ENCODE measurements around the gene CTTN. TPM values are rescaled to one million over a fixed set of nuclear protein-coding genes. Genes with fewer than 3 reads are reported as not detected.

CTTN gene
- 100 to 1,000 TPM; 101 to 218 (median 122) TPM for polyA plus RNA-seq
- long read RNA-seq, donor 1, transcript CTTN-201 (18 exons, 3,272 nt), result major isoform, 6 of 80 reads
- long read RNA-seq, donor 1, transcript CTTN-206 (4 exons, 1,087 nt), result minor isoform, 5 of 80 reads
- long read RNA-seq, donor 1, partial matches to known transcripts, result 59 of 80 reads
- long read RNA-seq, donor 1, other reads (novel, unspliced or antisense), result 0 of 80 reads
- long read RNA-seq, donor 2, partial matches to known transcripts, result 5 of 8 reads
- long read RNA-seq, donor 2, other reads (novel, unspliced or antisense), result 0 of 8 reads
- long read RNA-seq, donor 3, partial matches to known transcripts, result 12 of 15 reads
- long read RNA-seq, donor 3, other reads (novel, unspliced or antisense), result 0 of 15 reads
- long read RNA-seq, donor 4, result 0 reads
- long read RNA-seq, donor 5, partial matches to known transcripts, result 0 of 3 reads
- long read RNA-seq, donor 5, other reads (novel, unspliced or antisense), result 0 of 3 reads
- long read RNA-seq, donor 6, partial matches to known transcripts, result 10 of 18 reads
- long read RNA-seq, donor 6, other reads (novel, unspliced or antisense), result 0 of 18 reads
- long read RNA-seq, donor 7, result 0 reads
- long read RNA-seq, donor 8, partial matches to known transcripts, result 0 of 2 reads
- long read RNA-seq, donor 8, other reads (novel, unspliced or antisense), result 0 of 2 reads
- long read RNA-seq, donor 9, partial matches to known transcripts, result 5 of 11 reads
- long read RNA-seq, donor 9, other reads (novel, unspliced or antisense), result 0 of 11 reads
- long read RNA-seq, donor 10, partial matches to known transcripts, result 12 of 24 reads
- long read RNA-seq, donor 10, other reads (novel, unspliced or antisense), result 0 of 24 reads

- peaks cover 0 to 3% (median 0%) of the 10 kb centered on the region in 3 donors for H3K27me3 ChIP-seq (ENCODE audit: control insufficient read depth in 3 of 3, insufficient read depth in 3 of 3, low read length in 3 of 3)
- peaks cover 0 to 12% (median 12%) of the 10 kb centered on the region in 3 donors for H3K4me1 ChIP-seq (ENCODE audit: control insufficient read depth in 3 of 3, insufficient read depth in 2 of 3, low read depth in 1 of 3, low read length in 2 of 3)
- peak within 1 kb of the TSS; percentile 78 to 94 (median 91) for H3K4me3 ChIP-seq (ENCODE audit: low read depth in 1 of 3, low read length in 3 of 3)
- FAIRE-seq (no peak), DNase-seq (peak; percentile 73 to 93)
- WGBS, 3 donors, result 0 to 1% (median 1%) methylated on average over 72 to 93 of the region's 93 CpGs
- no peaks in the 10 kb centered on the region for H3K9me3 ChIP-seq (ENCODE audit: control insufficient read depth in 2 of 2, insufficient read depth in 1 of 2, low read depth in 1 of 2, low read length in 1 of 2)
- H3K27ac ChIP-seq (ENCODE audit: low read depth in 1 of 3, low read length in 2 of 3), result peak within 1 kb of the TSS; percentile 80 to 93 (median 86)
- H3K36me3 ChIP-seq (ENCODE audit: control insufficient read depth in 3 of 3, insufficient read depth in 2 of 3, low read depth in 1 of 3, low read length in 3 of 3), result peaks cover 0 to 23% (median 0%) of the 10 kb centered on the region in 3 donors
Measured at GRCh38 chr11:70397983-70398833, at the start of gene CTTN. TSS of gene CTTN (plus strand) at chr11:70398529. CDS start at chr11:70407298, 8,769 bp downstream.

- DNase-seq, result no peak
- Histone ChIP-seq H3K4me1 (ENCODE audit: control insufficient read depth in 3 of 3, insufficient read depth in 2 of 3, low read depth in 1 of 3, low read length in 2 of 3) (no peaks in the 10 kb centered on the region), H3K27me3 (ENCODE audit: control insufficient read depth in 3 of 3, insufficient read depth in 3 of 3, low read length in 3 of 3) (no peaks in the 10 kb centered on the region), H3K27ac (ENCODE audit: low read depth in 1 of 3, low read length in 2 of 3) (no peak overlapping the region), H3K9me3 (ENCODE audit: control insufficient read depth in 2 of 2, insufficient read depth in 1 of 2, low read depth in 1 of 2, low read length in 1 of 2) (no peaks in the 10 kb centered on the region), H3K4me3 (ENCODE audit: low read depth in 1 of 3, low read length in 3 of 3) (no peak overlapping the region), H3K36me3 (ENCODE audit: control insufficient read depth in 3 of 3, insufficient read depth in 2 of 3, low read depth in 1 of 3, low read length in 3 of 3) (peaks cover 11 to 42% (median 20%) of the 10 kb centered on the region in 3 donors)
- FAIRE-seq, result no peak
- 83 to 94% (median 87%) methylated on average over 1 of the region's 1 CpG for WGBS, 3 donors
Measured at GRCh38 chr11:70348608-70349007, 49.7 kb upstream of the CTTN start.

- H3K27ac ChIP-seq (ENCODE audit: low read depth in 1 of 3, low read length in 2 of 3), result no peak overlapping the region
- H3K36me3 ChIP-seq (ENCODE audit: control insufficient read depth in 3 of 3, insufficient read depth in 2 of 3, low read depth in 1 of 3, low read length in 3 of 3), result peaks cover 18 to 43% (median 25%) of the 10 kb centered on the region in 3 donors
- DNase-seq, result no peak
- FAIRE-seq, result no peak
- H3K9me3 ChIP-seq (ENCODE audit: control insufficient read depth in 2 of 2, insufficient read depth in 1 of 2, low read depth in 1 of 2, low read length in 1 of 2), result no peaks in the 10 kb centered on the region
- WGBS, 3 donors, result 66 to 78% (median 68%) methylated on average over 3 of the region's 3 CpGs
- no peaks in the 10 kb centered on the region for H3K4me1 ChIP-seq (ENCODE audit: control insufficient read depth in 3 of 3, insufficient read depth in 2 of 3, low read depth in 1 of 3, low read length in 2 of 3)
- no peak overlapping the region for H3K4me3 ChIP-seq (ENCODE audit: low read depth in 1 of 3, low read length in 3 of 3)
- no peaks in the 10 kb centered on the region for H3K27me3 ChIP-seq (ENCODE audit: control insufficient read depth in 3 of 3, insufficient read depth in 3 of 3, low read length in 3 of 3)
Measured at GRCh38 chr11:70351646-70352045, 46.7 kb upstream of the CTTN start.

GRCh38 chr11:70352100-70352499 is 46.2 kb upstream of the CTTN start:
- Histone ChIP-seq H3K27ac (ENCODE audit: low read depth in 1 of 3, low read length in 2 of 3) (no peak overlapping the region), H3K27me3 (ENCODE audit: control insufficient read depth in 3 of 3, insufficient read depth in 3 of 3, low read length in 3 of 3) (no peaks in the 10 kb centered on the region), H3K36me3 (ENCODE audit: control insufficient read depth in 3 of 3, insufficient read depth in 2 of 3, low read depth in 1 of 3, low read length in 3 of 3) (peaks cover 18 to 47% (median 25%) of the 10 kb centered on the region in 3 donors), H3K9me3 (ENCODE audit: control insufficient read depth in 2 of 2, insufficient read depth in 1 of 2, low read depth in 1 of 2, low read length in 1 of 2) (no peaks in the 10 kb centered on the region), H3K4me1 (ENCODE audit: control insufficient read depth in 3 of 3, insufficient read depth in 2 of 3, low read depth in 1 of 3, low read length in 2 of 3) (no peaks in the 10 kb centered on the region), H3K4me3 (ENCODE audit: low read depth in 1 of 3, low read length in 3 of 3) (no peak overlapping the region)
- FAIRE-seq (no peak), DNase-seq (no peak)
- 68 to 86% (median 83%) methylated on average over 1 of the region's 1 CpG for WGBS, 3 donors

GRCh38 chr11:70352601-70353000 is 45.7 kb upstream of the CTTN start:
- H3K27me3 ChIP-seq (ENCODE audit: control insufficient read depth in 3 of 3, insufficient read depth in 3 of 3, low read length in 3 of 3), result no peaks in the 10 kb centered on the region
- H3K27ac ChIP-seq (ENCODE audit: low read depth in 1 of 3, low read length in 2 of 3), result no peak overlapping the region
- H3K4me3 ChIP-seq (ENCODE audit: low read depth in 1 of 3, low read length in 3 of 3), result no peak overlapping the region
- WGBS, 3 donors, result 88 to 99% (median 97%) methylated on average over 19 of the region's 19 CpGs
- DNase-seq, result no peak
- no peak for FAIRE-seq
- no peaks in the 10 kb centered on the region for H3K4me1 ChIP-seq (ENCODE audit: control insufficient read depth in 3 of 3, insufficient read depth in 2 of 3, low read depth in 1 of 3, low read length in 2 of 3)
- H3K9me3 ChIP-seq (ENCODE audit: control insufficient read depth in 2 of 2, insufficient read depth in 1 of 2, low read depth in 1 of 2, low read length in 1 of 2), result no peaks in the 10 kb centered on the region
- peaks cover 18 to 44% (median 25%) of the 10 kb centered on the region in 3 donors for H3K36me3 ChIP-seq (ENCODE audit: control insufficient read depth in 3 of 3, insufficient read depth in 2 of 3, low read depth in 1 of 3, low read length in 3 of 3)

GRCh38 chr11:70353329-70353728 is 45.0 kb upstream of the CTTN start:
- peaks cover 18 to 47% (median 25%) of the 10 kb centered on the region in 3 donors for H3K36me3 ChIP-seq (ENCODE audit: control insufficient read depth in 3 of 3, insufficient read depth in 2 of 3, low read depth in 1 of 3, low read length in 3 of 3)
- FAIRE-seq, result no peak

GRCh38 chr11:70353900-70354568 is 44.3 kb upstream of the CTTN start:
- no peak overlapping the region for H3K4me3 ChIP-seq (ENCODE audit: low read depth in 1 of 3, low read length in 3 of 3)
- no peak for FAIRE-seq
- peaks cover 15 to 47% (median 21%) of the 10 kb centered on the region in 3 donors for H3K36me3 ChIP-seq (ENCODE audit: control insufficient read depth in 3 of 3, insufficient read depth in 2 of 3, low read depth in 1 of 3, low read length in 3 of 3)
- no peak for DNase-seq
- no peaks in the 10 kb centered on the region for H3K4me1 ChIP-seq (ENCODE audit: control insufficient read depth in 3 of 3, insufficient read depth in 2 of 3, low read depth in 1 of 3, low read length in 2 of 3)
- no peak overlapping the region for H3K27ac ChIP-seq (ENCODE audit: low read depth in 1 of 3, low read length in 2 of 3)
- H3K27me3 ChIP-seq (ENCODE audit: control insufficient read depth in 3 of 3, insufficient read depth in 3 of 3, low read length in 3 of 3), result no peaks in the 10 kb centered on the region
- no peaks in the 10 kb centered on the region for H3K9me3 ChIP-seq (ENCODE audit: control insufficient read depth in 2 of 2, insufficient read depth in 1 of 2, low read depth in 1 of 2, low read length in 1 of 2)
- 89 to 94% (median 92%) methylated on average over 19 of the region's 19 CpGs for WGBS, 3 donors

More at GRCh38 chr11:70353329-70353728, 45.0 kb upstream of the CTTN start:
- no peak overlapping the region for H3K27ac ChIP-seq (ENCODE audit: low read depth in 1 of 3, low read length in 2 of 3)
- no peaks in the 10 kb centered on the region for H3K9me3 ChIP-seq (ENCODE audit: control insufficient read depth in 2 of 2, insufficient read depth in 1 of 2, low read depth in 1 of 2, low read length in 1 of 2)
- no peaks in the 10 kb centered on the region for H3K4me1 ChIP-seq (ENCODE audit: control insufficient read depth in 3 of 3, insufficient read depth in 2 of 3, low read depth in 1 of 3, low read length in 2 of 3)
- H3K4me3 ChIP-seq (ENCODE audit: low read depth in 1 of 3, low read length in 3 of 3), result no peak overlapping the region
- DNase-seq, result no peak
- 88 to 93% (median 92%) methylated on average over 2 of the region's 2 CpGs for WGBS, 3 donors
- H3K27me3 ChIP-seq (ENCODE audit: control insufficient read depth in 3 of 3, insufficient read depth in 3 of 3, low read length in 3 of 3), result no peaks in the 10 kb centered on the region

Data from small intestine (tissue), 16 donors.